Mesenchymal stem cell (in vitro differentiated cells and primary cell): Measurements from ENCODE around the gene CCND3.

ENCODE experiments used
- DNase-seq: peaks from one replicate; pipeline ENCODE4 v3.0.0-alpha.2; 2013
- H2AFZ ChIP-seq: one replicate; pipeline ENCODE4 v1.6.1; 2013; ENCODE audit warnings: low read depth, mild to moderate bottlenecking, control low read depth, inconsistent platforms, low read length, moderate library complexity
- H2AK5ac ChIP-seq: 2 replicates; pipeline ENCODE4 v1.6.1; 2013; ENCODE audit warnings: low read length, moderate library complexity, mild to moderate bottlenecking, inconsistent platforms; ENCODE audit not compliant: severe bottlenecking
- H2BK120ac ChIP-seq: one replicate; pipeline ENCODE4 v1.6.1; 2013; ENCODE audit warnings: low read depth, mild to moderate bottlenecking, inconsistent platforms, low read length, moderate library complexity
- H2BK12ac ChIP-seq, 2 experiments: one replicate each; pipeline ENCODE4 v1.6.1; 2013; ENCODE audit warnings: inconsistent platforms in 2 of 2, low read length in 2 of 2, mild to moderate bottlenecking in 2 of 2, moderate library complexity in 2 of 2, control low read depth in 1 of 2
- H2BK15ac ChIP-seq: one replicate; pipeline ENCODE4 v1.6.1; 2013; ENCODE audit warnings: mild to moderate bottlenecking, low read depth, inconsistent platforms; ENCODE audit not compliant: poor library complexity, severe bottlenecking
- H2BK5ac ChIP-seq: 2 replicates; pipeline ENCODE4 v1.6.1; 2013; ENCODE audit warnings: low read depth, mild to moderate bottlenecking, low read length, control low read depth, inconsistent platforms; ENCODE audit not compliant: poor library complexity, severe bottlenecking
- H3K14ac ChIP-seq, 2 experiments: one replicate each; pipeline ENCODE4 v1.6.1; 2013; ENCODE audit warnings: inconsistent platforms in 2 of 2, low read length in 2 of 2, control low read depth in 1 of 2, mild to moderate bottlenecking in 1 of 2, moderate library complexity in 1 of 2
- H3K18ac ChIP-seq, 2 experiments: one replicate each; pipeline ENCODE4 v1.6.1; 2013; ENCODE audit warnings: inconsistent platforms in 2 of 2, low read length in 2 of 2, control low read depth in 1 of 2, low read depth in 1 of 2, mild to moderate bottlenecking in 1 of 2
- H3K23ac ChIP-seq, 2 experiments: one replicate each; pipeline ENCODE4 v1.6.1; 2013; ENCODE audit warnings: inconsistent platforms in 2 of 2, low read length in 2 of 2, mild to moderate bottlenecking in 2 of 2, moderate library complexity in 2 of 2, control low read depth in 1 of 2
- H3K27ac ChIP-seq: 2 replicates; pipeline ENCODE4 v1.5.1; 2013; ENCODE audit warnings: mild to moderate bottlenecking, moderate library complexity, low read length, control low read depth, inconsistent platforms; ENCODE audit not compliant: poor library complexity, severe bottlenecking
- H3K27me3 ChIP-seq, 2 experiments: 2 replicates each; pipeline versions ENCODE4 v1.6.1 to v1.7.0; 2013; ENCODE audit warnings: low read length in 2 of 2, mild to moderate bottlenecking in 2 of 2, moderate library complexity in 2 of 2, control low read depth in 1 of 2, inconsistent platforms in 1 of 2; ENCODE audit not compliant: control insufficient read depth in 1 of 2, insufficient read depth in 1 of 2
- H3K36me3 ChIP-seq, 2 experiments: 2 replicates each; pipeline versions ENCODE4 v1.6.1 to v1.7.0; 2013; ENCODE audit warnings: low read length in 2 of 2, control low read depth in 1 of 2, inconsistent platforms in 1 of 2, low read depth in 1 of 2, mild to moderate bottlenecking in 1 of 2; ENCODE audit not compliant: insufficient read depth in 2 of 2, control insufficient read depth in 1 of 2
- H3K4ac ChIP-seq, 2 experiments: one replicate each; pipeline ENCODE4 v1.6.1; 2013; ENCODE audit warnings: inconsistent platforms in 2 of 2, low read length in 2 of 2, mild to moderate bottlenecking in 2 of 2, moderate library complexity in 2 of 2, control low read depth in 1 of 2, low read depth in 1 of 2
- H3K4me1 ChIP-seq: 2 replicates; pipeline ENCODE4 v1.6.1; 2013; ENCODE audit warnings: low read depth, low read length, control low read depth; ENCODE audit not compliant: control insufficient read depth, insufficient read depth
- H3K4me2 ChIP-seq: 2 replicates; pipeline ENCODE4 v1.6.1; 2013; ENCODE audit warnings: low read length, mild to moderate bottlenecking, inconsistent platforms; ENCODE audit not compliant: poor library complexity, severe bottlenecking
- H3K4me3 ChIP-seq, 2 experiments: 2 replicates each; pipeline versions ENCODE4 v1.5.1 to v1.7.0; 2013; ENCODE audit warnings: low read length in 2 of 2, mild to moderate bottlenecking in 2 of 2, control low read depth in 1 of 2, low read depth in 1 of 2; ENCODE audit not compliant: insufficient read depth in 1 of 2
- H3K79me1 ChIP-seq: replicated peaks from 2 replicates; pipeline ENCODE4 v1.6.1; 2013; ENCODE audit warnings: mild to moderate bottlenecking, control low read depth, low read length, inconsistent platforms; ENCODE audit not compliant: poor library complexity, severe bottlenecking
- H3K9ac ChIP-seq: 2 replicates; pipeline ENCODE4 v1.7.0; 2013; ENCODE audit warnings: mild to moderate bottlenecking, low read length, moderate library complexity
- H3K9me3 ChIP-seq: 2 replicates; pipeline ENCODE4 v1.7.0; 2013; ENCODE audit warnings: mild to moderate bottlenecking, low read length; ENCODE audit not compliant: control insufficient read depth
- H4K8ac ChIP-seq: one replicate; pipeline ENCODE4 v1.6.1; 2013; ENCODE audit warnings: inconsistent platforms, mild to moderate bottlenecking, low read length, moderate library complexity
- H4K91ac ChIP-seq: one replicate; pipeline ENCODE4 v1.6.1; 2013; ENCODE audit warnings: mild to moderate bottlenecking, low read length, inconsistent platforms
- WGBS: methylation state at CpG from one replicate; pipeline ENCODE4 v1.1.7; 2013; ENCODE audit warnings: mixed read lengths; 5-methylcytosine and 5-hydroxymethylcytosine counted together

Gene CCND3

GRCh38 chr6:41931792-41932191 lies 9.8 kb downstream of the CCND3 start:
- H3K36me3 ChIP-seq: peaks cover 74 to 95% of the 10 kb centered on the region in 2 experiments
- H2AK5ac ChIP-seq: no peak overlapping the region
- H3K9ac ChIP-seq: no peak overlapping the region
- H2BK15ac ChIP-seq: no peak overlapping the region
- H3K4me3 ChIP-seq: no peak overlapping the region
- H3K4ac ChIP-seq: no peak overlapping the region
- H3K18ac ChIP-seq: no peak overlapping the region
- H2BK120ac ChIP-seq: no peak overlapping the region
- peaks cover 7% of the 10 kb centered on the region for H3K4me1 ChIP-seq
- no peaks in the 10 kb centered on the region for H3K27me3 ChIP-seq
- H4K8ac ChIP-seq: no peak overlapping the region
- WGBS: 67% methylated on average over 2 of the region's 2 CpGs
- no peak overlapping the region for H4K91ac ChIP-seq
- no peak for DNase-seq
- no peak overlapping the region for H3K23ac ChIP-seq
- H2BK12ac ChIP-seq: no peak overlapping the region
- H3K14ac ChIP-seq: no peak overlapping the region
- no peak overlapping the region for H3K27ac ChIP-seq
- no peaks in the 10 kb centered on the region for H3K9me3 ChIP-seq
- no peak overlapping the region for H2BK5ac ChIP-seq
- no peak overlapping the region for H2AFZ ChIP-seq
- H3K79me1 ChIP-seq: peaks cover 45% of the 10 kb centered on the region
- H3K4me2 ChIP-seq: no peak overlapping the region

GRCh38 chr6:41929924-41930323 lies 11.7 kb downstream of the CCND3 start:
- Histone ChIP-seq H4K8ac (no peak overlapping the region), H3K18ac (no peak overlapping the region), H3K79me1 (peaks cover 44% of the 10 kb centered on the region), H3K4me2 (no peak overlapping the region), H3K36me3 (peaks cover 55 to 88% of the 10 kb centered on the region in 2 experiments), H2AFZ (no peak overlapping the region), H2AK5ac (no peak overlapping the region), H3K27ac (no peak overlapping the region), H2BK5ac (no peak overlapping the region), H3K9me3 (no peaks in the 10 kb centered on the region), H3K4ac (no peak overlapping the region), H2BK15ac (no peak overlapping the region), H3K23ac (no peak overlapping the region), H3K27me3 (no peaks in the 10 kb centered on the region), H3K14ac (no peak overlapping the region), H2BK12ac (no peak overlapping the region), H4K91ac (no peak overlapping the region), H3K9ac (no peak overlapping the region), H3K4me3 (no peak overlapping the region), H3K4me1 (peaks cover 1% of the 10 kb centered on the region), H2BK120ac (no peak overlapping the region)
- WGBS: 93% methylated on average over 6 of the region's 6 CpGs
- DNase-seq: no peak

- H3K18ac ChIP-seq: no peak overlapping the region
- 97% methylated on average over 6 of the region's 6 CpGs for WGBS
- no peak overlapping the region for H2BK120ac ChIP-seq
- no peak overlapping the region for H2AK5ac ChIP-seq
- H3K79me1 ChIP-seq: peaks cover 37% of the 10 kb centered on the region
- no peak for DNase-seq
- H3K23ac ChIP-seq: no peak overlapping the region
- no peaks in the 10 kb centered on the region for H3K9me3 ChIP-seq
- no peak overlapping the region for H4K8ac ChIP-seq
- no peak overlapping the region for H3K27ac ChIP-seq
- H4K91ac ChIP-seq: no peak overlapping the region
- H3K4me2 ChIP-seq: no peak overlapping the region
- peaks cover 40 to 69% of the 10 kb centered on the region in 2 experiments for H3K36me3 ChIP-seq
- no peaks in the 10 kb centered on the region for H3K27me3 ChIP-seq
- no peak overlapping the region for H2BK5ac ChIP-seq
- peak overlapping the region in 1 of 2 experiments; percentile 31 for H2BK12ac ChIP-seq
- H3K9ac ChIP-seq: peak overlapping the region; percentile 3
- peaks cover 5% of the 10 kb centered on the region for H3K4me1 ChIP-seq
- H3K4ac ChIP-seq: no peak overlapping the region
- no peak overlapping the region for H3K4me3 ChIP-seq
- no peak overlapping the region for H2BK15ac ChIP-seq
- no peak overlapping the region for H3K14ac ChIP-seq
- no peak overlapping the region for H2AFZ ChIP-seq
Observed at GRCh38 chr6:41927253-41927652, 14.4 kb downstream of the CCND3 start.

- no peak overlapping the region for H2AK5ac ChIP-seq
- H3K36me3 ChIP-seq: peaks cover 3 to 18% of the 10 kb centered on the region in 2 experiments
- no peak overlapping the region for H2BK120ac ChIP-seq
- no peak overlapping the region for H2AFZ ChIP-seq
- H2BK12ac ChIP-seq: no peak overlapping the region
- H3K23ac ChIP-seq: no peak overlapping the region
- H3K4me1 ChIP-seq: peaks cover 6% of the 10 kb centered on the region
- peak; percentile 39 for DNase-seq
- H3K4me2 ChIP-seq: peak overlapping the region; percentile 85
- no peak overlapping the region for H4K8ac ChIP-seq
- H3K18ac ChIP-seq: no peak overlapping the region
- peak overlapping the region; percentile 94 for H3K9ac ChIP-seq
- peak overlapping the region in 1 of 2 experiments; percentile 86 for H3K4me3 ChIP-seq
- no peaks in the 10 kb centered on the region for H3K27me3 ChIP-seq
- no peaks in the 10 kb centered on the region for H3K9me3 ChIP-seq
- H3K4ac ChIP-seq: no peak overlapping the region
- H2BK15ac ChIP-seq: no peak overlapping the region
- H3K79me1 ChIP-seq: peaks cover 2% of the 10 kb centered on the region
- H3K14ac ChIP-seq: no peak overlapping the region
- H3K27ac ChIP-seq: no peak overlapping the region
- no peak overlapping the region for H2BK5ac ChIP-seq
- H4K91ac ChIP-seq: no peak overlapping the region
- 11% methylated on average over 6 of the region's 7 CpGs for WGBS
Observed at GRCh38 chr6:41922154-41922553, 19.5 kb downstream of the CCND3 start.
